NCI-H748 (cell line): ENCODE results near the gene PROX1.
"Not testable (repeated sequence)": the region's sequence is repeated elsewhere in the genome, so short reads cannot be mapped to it uniquely, and the experiment has no call there.

Experiments
- DNase-seq: peaks from one replicate; lab custom pipeline; 2025; ENCODE audit not compliant: unreplicated experiment; lab: John Stamatoyannopoulos, UW

The PROX1 gene

DNA sequence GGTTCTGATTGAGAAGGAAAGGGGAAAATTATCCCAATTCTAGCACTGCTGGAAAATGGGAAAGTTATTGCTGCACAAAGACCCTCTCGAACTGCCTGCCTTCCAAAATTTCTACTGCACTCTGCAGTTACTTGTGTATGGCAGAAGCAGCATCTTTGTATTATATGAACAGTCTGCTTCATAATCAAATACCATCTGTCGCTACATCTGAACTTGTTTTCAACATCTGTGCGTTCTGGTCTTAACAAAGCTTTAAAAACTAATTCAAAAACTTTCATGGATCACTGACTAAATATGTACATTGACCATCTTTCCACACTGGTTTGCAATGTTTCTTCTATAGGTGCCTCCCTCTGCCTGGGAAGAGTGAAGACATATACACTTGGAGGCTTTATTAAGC, 79.2 kb downstream of the PROX1 start:
- no peak for DNase-seq

GRCh38 chr1:214067397-214067796, 79.6 kb downstream of the PROX1 start:
- no peak for DNase-seq

GRCh38 chr1:214067853-214068703, 80.3 kb downstream of the PROX1 start:
- no peak for DNase-seq

- DNase-seq, result no peak
These were observed 81.2 kb downstream of the PROX1 start for GRCh38 chr1:214068979-214069378.

DNA sequence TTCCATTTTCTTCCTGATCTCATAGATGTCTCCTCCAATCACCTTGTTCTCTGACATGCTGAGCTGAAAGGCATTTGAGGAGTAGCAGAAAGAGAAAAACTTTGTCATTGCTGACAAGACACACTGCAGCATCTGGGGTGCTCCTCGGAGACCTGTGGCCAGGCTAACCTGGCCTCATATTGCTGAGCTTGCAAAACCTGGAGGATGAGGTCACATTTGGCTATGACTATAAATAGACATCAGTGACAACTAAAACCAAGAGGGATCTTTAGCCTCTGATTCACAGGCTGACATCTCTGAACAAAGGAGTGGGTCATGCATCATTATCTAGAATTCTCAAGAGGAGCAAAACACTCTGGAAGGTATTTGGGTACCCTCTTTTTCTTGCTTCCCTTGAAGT, 83.7 kb downstream of the PROX1 start:
- no peak for DNase-seq

DNA sequence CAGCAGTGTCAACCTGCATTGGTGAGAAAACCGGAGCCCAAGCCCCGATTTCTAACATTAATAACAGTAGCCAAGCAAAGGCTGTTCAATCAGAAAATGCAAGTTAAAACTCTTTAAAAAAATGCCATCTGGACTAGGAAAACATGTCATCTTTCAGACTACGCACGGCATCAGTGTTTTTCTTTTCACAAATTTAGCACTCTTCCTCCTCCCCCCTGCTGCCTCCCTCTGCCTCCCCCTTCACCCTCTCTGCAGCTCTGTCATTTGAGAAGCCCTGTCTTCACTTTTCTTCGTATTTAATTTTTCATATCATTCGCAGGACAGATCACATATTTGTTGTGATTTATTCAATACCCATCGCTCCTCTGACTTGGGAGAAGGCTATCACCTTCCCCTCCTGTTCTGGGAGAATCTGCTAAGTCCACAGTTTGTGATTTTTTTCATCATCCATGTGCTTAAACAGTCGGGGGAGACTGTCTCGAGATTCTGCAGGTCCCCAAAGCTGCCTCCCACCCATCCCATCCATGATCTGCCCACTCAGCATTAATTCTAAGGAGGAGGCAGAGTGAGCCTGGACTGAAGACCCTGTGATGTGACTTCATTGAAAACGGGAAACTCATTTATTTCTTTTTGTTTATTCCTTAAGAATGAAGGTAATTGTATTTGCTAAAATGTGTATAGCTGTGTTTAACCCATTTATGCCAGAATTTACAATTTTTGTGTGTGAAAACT, 84.8 kb downstream of the PROX1 start:
- DNase-seq, result no peak

DNA sequence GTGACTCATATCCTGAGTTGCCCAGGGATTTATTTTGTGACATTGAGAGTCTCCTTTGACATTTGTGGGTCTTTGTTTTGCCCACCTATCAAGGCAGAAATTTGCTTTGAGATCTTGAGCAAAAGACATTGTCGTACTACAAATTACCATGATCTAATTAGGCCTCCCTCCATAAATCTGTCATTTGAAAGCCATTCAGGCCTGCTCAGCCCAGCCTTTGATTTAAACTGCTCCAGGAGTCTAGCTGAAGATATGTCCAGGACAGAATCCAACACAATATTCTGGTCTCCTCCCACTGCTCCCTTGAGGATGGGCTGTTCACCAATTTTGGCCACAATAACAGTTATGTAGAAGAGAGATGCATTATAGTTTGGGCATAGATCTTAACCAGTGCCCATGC, 86.7 kb downstream of the PROX1 start:
- DNase-seq, result no peak

DNA sequence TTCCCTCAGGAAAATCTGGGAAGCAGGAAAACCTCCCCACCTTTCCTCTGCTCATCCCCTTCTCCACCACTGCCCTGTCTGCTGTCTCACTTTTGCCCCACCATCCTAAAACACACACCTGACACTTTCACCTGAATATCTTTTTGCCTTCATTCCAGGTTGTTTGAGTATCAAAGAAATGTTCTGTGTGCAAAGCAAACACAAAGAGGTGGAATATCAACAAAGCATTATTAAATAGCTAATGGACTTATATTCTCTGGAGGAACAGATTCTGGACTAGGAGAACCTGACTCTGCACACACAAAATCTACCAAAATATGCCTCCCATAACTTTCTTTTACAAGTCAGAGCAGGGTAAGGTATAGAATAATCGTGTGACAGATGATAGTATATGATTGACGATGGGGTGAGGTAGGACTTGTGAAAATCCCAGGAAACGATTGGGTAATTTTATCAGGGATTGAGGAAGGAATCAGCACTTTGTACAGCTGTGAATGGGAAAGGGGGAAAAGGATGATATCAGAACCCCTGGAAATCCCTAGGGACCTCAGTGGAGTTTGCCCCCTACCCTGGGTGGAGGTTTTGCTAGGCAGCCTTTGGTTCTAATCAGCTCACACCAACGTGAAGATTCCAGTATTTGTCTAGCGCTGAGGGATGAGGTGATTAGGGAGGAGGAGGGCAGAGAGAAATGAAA, 87.7 kb downstream of the PROX1 start:
- no peak for DNase-seq

DNA sequence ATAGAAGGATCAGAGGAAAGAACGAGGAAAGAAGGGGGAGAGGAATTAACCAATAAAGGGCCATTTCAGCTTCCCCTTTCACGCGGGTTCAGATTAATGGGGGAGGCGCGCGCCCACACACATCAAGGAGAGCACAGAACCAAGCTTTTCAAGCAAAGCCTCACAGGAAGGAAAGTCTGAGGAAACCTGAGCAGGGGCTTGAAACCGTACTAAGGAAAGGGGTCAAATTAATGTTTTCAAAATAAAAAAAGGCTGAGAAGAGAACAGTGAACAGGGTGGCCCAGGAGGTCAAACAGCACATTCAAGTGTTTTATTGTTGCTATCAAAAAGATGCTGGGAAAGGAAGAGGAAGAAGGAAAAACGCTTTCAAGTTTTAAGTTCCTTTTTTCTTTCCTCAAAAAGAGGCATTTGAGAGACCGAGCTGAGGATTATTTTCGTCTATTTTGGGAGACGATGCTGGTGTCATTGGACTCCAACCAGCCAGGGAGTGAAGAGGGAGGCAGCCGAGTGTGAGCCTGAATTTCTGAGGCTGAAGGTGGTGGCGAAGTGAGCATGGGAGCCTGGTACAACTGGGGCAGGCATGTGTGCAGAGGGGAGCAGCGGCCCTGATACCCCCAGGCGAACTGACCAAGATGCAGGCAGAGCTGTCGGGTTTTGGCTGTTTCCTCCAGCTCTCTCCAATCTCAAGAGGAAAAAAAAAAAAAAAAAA, 88.4 kb downstream of the PROX1 start:
- no peak for DNase-seq

GRCh38 chr1:214076708-214077065, 88.9 kb downstream of the PROX1 start:
- DNase-seq, result no peak

DNA sequence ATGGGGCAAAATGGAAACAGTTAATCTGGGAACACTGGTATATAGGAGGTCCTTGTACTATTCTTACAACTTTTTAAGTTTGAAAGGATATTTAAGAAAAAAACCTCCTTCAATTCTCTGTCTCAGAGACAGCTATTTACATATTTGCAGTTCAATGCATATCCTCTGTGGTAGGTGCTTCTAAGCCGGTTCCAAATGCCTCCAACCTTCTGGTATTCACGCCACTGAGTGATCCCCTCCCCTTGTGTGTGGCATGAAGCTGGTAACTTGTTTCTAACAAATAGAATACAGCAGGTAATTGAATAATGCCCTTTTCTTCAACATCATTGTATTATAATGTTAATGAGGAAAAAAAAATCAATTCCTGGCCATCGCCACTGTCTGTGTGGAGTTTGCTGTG, 91.2 kb downstream of the PROX1 start:
- DNase-seq, result no peak

DNA sequence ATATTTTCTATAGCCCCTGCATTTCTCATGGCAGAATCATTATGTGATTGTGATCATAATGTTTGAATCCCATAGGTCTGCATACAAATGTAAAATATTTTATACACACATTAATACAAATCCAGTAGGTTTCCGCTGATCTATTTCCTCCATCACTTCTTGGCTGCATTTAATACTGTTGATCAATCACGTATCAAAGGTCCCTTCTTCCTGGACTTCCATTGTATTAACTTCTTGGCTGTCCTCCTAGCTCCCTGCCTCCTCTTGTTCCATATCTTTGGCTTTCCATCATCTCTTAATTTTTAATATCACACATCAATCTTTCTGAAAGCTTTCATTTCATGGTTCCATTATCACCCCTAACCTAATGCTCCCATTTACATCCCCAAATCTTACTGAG, 97.6 kb downstream of the PROX1 start:
- DNase-seq, result no peak

DNA sequence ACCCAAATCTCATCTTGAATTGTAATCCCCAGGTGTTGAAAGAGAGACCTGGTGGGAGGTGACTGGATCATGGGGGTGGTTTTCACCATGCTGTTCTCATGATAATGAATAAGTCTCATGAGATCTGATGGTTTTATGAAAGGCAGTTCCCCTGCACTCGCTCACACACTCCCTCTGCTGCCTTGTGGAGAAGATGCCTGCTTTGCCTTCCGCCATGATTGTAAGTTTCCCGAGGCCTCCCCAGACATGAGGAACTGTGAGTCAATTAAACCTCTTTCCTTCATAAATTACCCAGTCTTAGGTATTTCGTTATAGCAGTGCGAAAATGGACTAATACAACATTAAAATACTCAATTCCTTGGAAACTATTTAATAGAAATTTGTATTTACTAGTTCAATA, 99.2 kb downstream of the PROX1 start:
- no peak for DNase-seq

DNA sequence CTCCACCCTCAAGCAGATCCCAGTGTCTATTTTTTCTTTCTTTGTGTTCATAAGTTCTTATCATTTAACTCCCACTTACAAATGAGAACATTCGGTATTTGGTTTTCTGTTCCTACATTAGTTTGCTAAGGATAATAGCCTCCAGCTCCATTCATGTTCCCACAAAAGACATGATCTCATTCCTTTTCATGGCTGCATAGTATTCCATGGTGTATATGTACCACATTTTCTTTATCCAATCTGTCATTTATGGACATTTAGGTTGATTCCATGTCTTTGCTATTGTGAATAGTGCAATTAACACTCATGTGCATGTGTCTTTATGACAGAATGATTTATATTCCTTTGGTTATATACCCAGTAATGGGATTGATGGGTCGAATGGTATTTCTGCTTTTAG, 101.2 kb downstream of the PROX1 start:
- not testable (repeated sequence) for DNase-seq
